Stimulated activated CD4-positive, alpha-beta T cell treated with anti-CD3 and anti-CD28 coated beads, Interleukin-12 subunit alpha, Interleukin-12 subunit beta, amount 100 ng/mL, for 24 hours (primary cell): ENCODE results near the gene DIAPH2.
"Not testable (repeated sequence)": the region's sequence is repeated elsewhere in the genome, so short reads cannot be mapped to it uniquely, and the experiment has no call there.

ENCODE experiments used
- DNase-seq, 2 experiments: peaks; one replicate each; pipeline ENCODE4 v3.0.0-alpha.2; 2020; ENCODE audit warnings: low read depth in 2 of 2

DIAPH2 gene

GRCh38 chrX:96715481-96715880 lies 30.8 kb downstream of the DIAPH2 start:
- no peak for DNase-seq

GRCh38 chrX:96719161-96719875 lies 34.7 kb downstream of the DIAPH2 start:
- DNase-seq: no peak

DNA sequence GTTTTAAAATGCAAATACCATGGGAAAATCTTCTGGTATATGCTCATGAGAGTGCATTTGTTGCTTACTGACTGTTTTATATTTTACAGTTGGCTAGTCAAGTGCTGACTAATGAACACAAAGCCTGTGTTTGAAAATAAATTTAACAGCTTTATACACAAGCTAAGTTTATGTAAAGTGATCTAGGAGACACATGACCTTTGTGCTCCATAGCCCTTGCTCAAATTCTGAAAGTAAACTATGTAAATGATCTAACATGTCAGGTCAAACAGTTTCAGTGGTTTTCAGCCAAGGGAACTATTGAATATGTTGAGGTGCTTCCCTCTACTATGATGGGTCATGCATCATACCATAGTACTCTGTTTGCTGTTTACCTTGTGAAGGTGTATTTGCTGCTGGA lies 36.7 kb downstream of the DIAPH2 start:
- DNase-seq: no peak

GRCh38 chrX:96722781-96723180 lies 38.1 kb downstream of the DIAPH2 start:
- no peak for DNase-seq

GRCh38 chrX:96729053-96729452 lies 44.4 kb downstream of the DIAPH2 start:
- DNase-seq: no peak

GRCh38 chrX:96729868-96730643 lies 45.4 kb downstream of the DIAPH2 start:
- DNase-seq: no peak

DNA sequence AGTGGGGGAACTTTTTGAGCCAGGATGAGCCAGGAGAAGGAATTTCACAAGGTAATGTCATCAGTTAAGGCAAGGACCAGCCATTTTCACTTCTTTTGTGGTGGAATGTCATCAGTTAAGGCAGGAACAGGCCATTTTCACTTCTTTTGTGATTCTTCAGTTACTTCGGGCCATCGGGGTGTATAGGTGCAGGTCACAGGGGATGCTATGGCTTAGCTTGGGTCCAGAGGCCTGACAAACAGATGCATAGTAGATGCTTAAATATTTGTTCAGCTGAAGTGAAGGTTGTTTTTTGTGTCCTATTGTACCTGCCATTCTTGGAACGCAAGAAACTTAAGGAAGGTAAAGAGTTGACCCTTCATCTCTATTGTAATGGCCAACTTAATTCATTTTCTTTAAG lies 46.4 kb downstream of the DIAPH2 start:
- not testable (repeated sequence) for DNase-seq

GRCh38 chrX:96743367-96744073 lies 58.9 kb downstream of the DIAPH2 start:
- no peak for DNase-seq

DNA sequence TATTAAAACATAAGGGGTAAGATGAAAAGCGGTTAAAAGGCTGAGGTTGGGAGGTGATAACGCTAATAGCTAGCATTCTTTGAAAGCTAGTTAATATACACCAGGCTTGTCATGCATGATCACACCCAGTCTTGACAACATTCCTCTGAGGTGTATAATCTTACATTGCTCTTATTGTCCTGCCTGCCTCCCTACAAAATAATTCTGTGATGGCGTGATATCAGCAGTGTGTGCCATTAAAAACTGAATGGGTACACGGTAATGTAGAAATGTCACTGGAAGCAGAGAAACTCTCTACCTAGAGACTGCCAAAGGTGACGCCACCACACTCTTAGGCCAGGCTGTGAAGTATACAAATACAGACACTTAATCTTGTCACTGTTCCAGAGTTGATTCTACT lies 68.1 kb downstream of the DIAPH2 start:
- no peak for DNase-seq

- no peak for DNase-seq
These were observed 68.6 kb downstream of the DIAPH2 start for GRCh38 chrX:96753230-96753629.

DNA sequence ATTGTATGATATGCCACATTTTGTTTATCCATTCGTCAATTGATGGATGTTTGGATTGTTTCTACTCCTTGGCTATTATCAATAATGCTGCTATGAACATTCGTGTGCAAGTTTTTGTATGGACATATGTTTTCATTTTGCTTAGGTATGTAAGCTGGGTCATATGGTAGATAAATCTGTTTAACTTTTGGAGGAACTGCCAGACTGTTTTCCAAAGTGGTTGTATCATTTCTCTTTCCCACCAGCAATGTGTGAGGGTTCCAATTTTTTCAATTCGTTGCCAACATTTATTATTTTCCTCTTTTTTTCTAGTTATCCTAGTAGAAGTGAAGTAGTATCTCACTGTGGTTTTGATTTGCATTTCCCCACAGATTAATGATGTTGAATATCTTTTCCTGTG lies 71.8 kb downstream of the DIAPH2 start:
- no peak for DNase-seq

GRCh38 chrX:96761566-96761965 lies 76.9 kb downstream of the DIAPH2 start:
- no peak for DNase-seq

GRCh38 chrX:96763608-96764007 lies 79.0 kb downstream of the DIAPH2 start:
- DNase-seq: no peak

- DNase-seq: no peak
These were observed 80.2 kb downstream of the DIAPH2 start for GRCh38 chrX:96764864-96765263.

GRCh38 chrX:96770315-96770714 lies 85.7 kb downstream of the DIAPH2 start:
- no peak for DNase-seq

GRCh38 chrX:96771486-96771885 lies 86.8 kb downstream of the DIAPH2 start:
- no peak for DNase-seq

GRCh38 chrX:96774116-96774515 lies 89.5 kb downstream of the DIAPH2 start:
- no peak for DNase-seq

DNA sequence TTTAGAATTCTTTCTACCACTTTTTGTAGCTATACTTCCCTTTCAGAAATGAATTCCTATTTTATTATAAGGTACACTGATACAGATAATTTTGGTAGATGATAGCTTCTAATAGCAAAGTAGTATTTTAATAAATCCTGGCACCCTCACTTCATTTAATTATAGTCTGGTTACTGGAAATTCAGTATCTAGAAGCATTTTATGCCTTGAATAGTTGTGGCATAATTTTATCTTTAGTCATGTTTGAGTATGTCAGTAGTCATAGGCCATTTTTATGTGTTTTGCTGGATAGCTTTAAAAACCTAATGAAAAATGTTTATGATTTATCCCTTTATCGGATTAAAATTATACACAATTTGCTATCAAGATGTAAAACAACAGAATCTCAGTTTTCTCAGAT lies 92.3 kb downstream of the DIAPH2 start:
- DNase-seq: no peak

GRCh38 chrX:96791559-96791958 lies 106.9 kb downstream of the DIAPH2 start:
- DNase-seq: no peak

GRCh38 chrX:96792047-96792446 lies 107.4 kb downstream of the DIAPH2 start:
- DNase-seq: no peak

- DNase-seq: no peak
These were observed 114.3 kb downstream of the DIAPH2 start for GRCh38 chrX:96798982-96799381.

GRCh38 chrX:96807318-96807717 lies 122.7 kb downstream of the DIAPH2 start:
- no peak for DNase-seq

GRCh38 chrX:96820935-96821334 lies 136.3 kb downstream of the DIAPH2 start:
- DNase-seq: no peak
